ENCODE results near the gene FAM237B. TPM values are rescaled to one million over a fixed set of nuclear protein-coding genes. Genes with fewer than 3 reads are reported as not detected.

The FAM237B gene
- total and polyA plus RNA-seq, 2 of the 13 experiments (the other 11 are each of a cell fraction or from before 2014, with no cell fraction given) = not detected

- TF ChIP-seq, protein P1, sequence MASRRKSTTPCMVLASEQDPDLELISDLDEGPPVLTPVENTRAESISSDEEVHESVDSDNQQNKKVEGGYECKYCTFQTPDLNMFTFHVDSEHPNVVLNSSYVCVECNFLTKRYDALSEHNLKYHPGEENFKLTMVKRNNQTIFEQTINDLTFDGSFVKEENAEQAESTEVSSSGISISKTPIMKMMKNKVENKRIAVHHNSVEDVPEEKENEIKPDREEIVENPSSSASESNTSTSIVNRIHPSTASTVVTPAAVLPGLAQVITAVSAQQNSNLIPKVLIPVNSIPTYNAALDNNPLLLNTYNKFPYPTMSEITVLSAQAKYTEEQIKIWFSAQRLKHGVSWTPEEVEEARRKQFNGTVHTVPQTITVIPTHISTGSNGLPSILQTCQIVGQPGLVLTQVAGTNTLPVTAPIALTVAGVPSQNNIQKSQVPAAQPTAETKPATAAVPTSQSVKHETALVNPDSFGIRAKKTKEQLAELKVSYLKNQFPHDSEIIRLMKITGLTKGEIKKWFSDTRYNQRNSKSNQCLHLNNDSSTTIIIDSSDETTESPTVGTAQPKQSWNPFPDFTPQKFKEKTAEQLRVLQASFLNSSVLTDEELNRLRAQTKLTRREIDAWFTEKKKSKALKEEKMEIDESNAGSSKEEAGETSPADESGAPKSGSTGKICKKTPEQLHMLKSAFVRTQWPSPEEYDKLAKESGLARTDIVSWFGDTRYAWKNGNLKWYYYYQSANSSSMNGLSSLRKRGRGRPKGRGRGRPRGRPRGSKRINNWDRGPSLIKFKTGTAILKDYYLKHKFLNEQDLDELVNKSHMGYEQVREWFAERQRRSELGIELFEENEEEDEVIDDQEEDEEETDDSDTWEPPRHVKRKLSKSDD (CRISPR knock-in tag; IDR thresholded peaks at IDR 0.05; ENCODE audit: low read depth) = peak; percentile 86
- TF ChIP-seq TAF1 (CRISPR knock-in tag; IDR thresholded peaks at IDR 0.05) = peak; percentile 88
- TF ChIP-seq, protein P2, sequence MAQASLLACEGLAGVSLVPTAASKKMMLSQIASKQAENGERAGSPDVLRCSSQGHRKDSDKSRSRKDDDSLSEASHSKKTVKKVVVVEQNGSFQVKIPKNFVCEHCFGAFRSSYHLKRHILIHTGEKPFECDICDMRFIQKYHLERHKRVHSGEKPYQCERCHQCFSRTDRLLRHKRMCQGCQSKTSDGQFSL (CRISPR knock-in tag; IDR thresholded peaks at IDR 0.05) = no peak
- TF ChIP-seq ETV6 (CRISPR knock-in tag; conservative IDR thresholded peaks at IDR 0.05) = no peak
- peak; percentile 97 for TF ChIP-seq ZNF501 (CRISPR knock-in tag; IDR thresholded peaks at IDR 0.05)
- TF ChIP-seq RXRB (CRISPR knock-in tag; IDR thresholded peaks at IDR 0.05; ENCODE audit: borderline replicate concordance) = peak; percentile 35; the same call in 1 of the 2 replicates
- TF ChIP-seq ZNF362 (CRISPR knock-in tag; IDR thresholded peaks at IDR 0.05; ENCODE audit: borderline replicate concordance) = peak; percentile 42; the same call in 1 of the 2 replicates
- TF ChIP-seq NCOA1 (CRISPR knock-in tag; IDR thresholded peaks at IDR 0.05) = no peak; the same call in 1 of the 2 replicates
- no peak; the same call in 1 of the 2 replicates for TF ChIP-seq MLX (CRISPR knock-in tag; IDR thresholded peaks at IDR 0.05)
- TF ChIP-seq ZNF564 (CRISPR knock-in tag; IDR thresholded peaks at IDR 0.05) = no peak
- no peak for TF ChIP-seq NONO (IDR thresholded peaks at IDR 0.05)
- peak; percentile 91 for TF ChIP-seq NONO (CRISPR knock-in tag; conservative IDR thresholded peaks at IDR 0.05)
- TF ChIP-seq ZNF180 (CRISPR knock-in tag; IDR thresholded peaks at IDR 0.05; ENCODE audit: borderline replicate concordance, low read depth) = no peak
- no peak for TF ChIP-seq DBP (CRISPR knock-in tag; IDR thresholded peaks at IDR 0.05; ENCODE audit: not compliant biosample characterization)
- TF ChIP-seq, protein P3, sequence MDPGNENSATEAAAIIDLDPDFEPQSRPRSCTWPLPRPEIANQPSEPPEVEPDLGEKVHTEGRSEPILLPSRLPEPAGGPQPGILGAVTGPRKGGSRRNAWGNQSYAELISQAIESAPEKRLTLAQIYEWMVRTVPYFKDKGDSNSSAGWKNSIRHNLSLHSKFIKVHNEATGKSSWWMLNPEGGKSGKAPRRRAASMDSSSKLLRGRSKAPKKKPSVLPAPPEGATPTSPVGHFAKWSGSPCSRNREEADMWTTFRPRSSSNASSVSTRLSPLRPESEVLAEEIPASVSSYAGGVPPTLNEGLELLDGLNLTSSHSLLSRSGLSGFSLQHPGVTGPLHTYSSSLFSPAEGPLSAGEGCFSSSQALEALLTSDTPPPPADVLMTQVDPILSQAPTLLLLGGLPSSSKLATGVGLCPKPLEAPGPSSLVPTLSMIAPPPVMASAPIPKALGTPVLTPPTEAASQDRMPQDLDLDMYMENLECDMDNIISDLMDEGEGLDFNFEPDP (CRISPR knock-in tag; conservative IDR thresholded peaks at IDR 0.05) = no peak
- TF ChIP-seq PRPF4 (IDR thresholded peaks at IDR 0.05; ENCODE audit: low read depth, low read length, poor library complexity, severe bottlenecking) = no peak
- no peak for TF ChIP-seq NKX3-1 (CRISPR knock-in tag; IDR thresholded peaks at IDR 0.05)
- peak; percentile 83 for TF ChIP-seq ZBTB21 (CRISPR knock-in tag; IDR thresholded peaks at IDR 0.05)
- no peak for TF ChIP-seq KDM6A (CRISPR knock-in tag; IDR thresholded peaks at IDR 0.05; ENCODE audit: low read depth)
- TF ChIP-seq ZNF629 (CRISPR knock-in tag; conservative IDR thresholded peaks at IDR 0.05) = no peak
- no peak for TF ChIP-seq SMYD3 (CRISPR knock-in tag; IDR thresholded peaks at IDR 0.05)
- TF ChIP-seq ZBTB14 (CRISPR knock-in tag; IDR thresholded peaks at IDR 0.05) = no peak
These were observed 25.4 kb upstream of the FAM237B start, which contains the start of gene GTPBP10 (continued) for GRCh38 chr7:90346336-90347125.
